T-cell (primary cell): Measurements from ENCODE around the gene SLC25A11. TPM values are rescaled to one million over a fixed set of nuclear protein-coding genes. Genes with fewer than 3 reads are reported as not detected.

Source experiments
- ATAC-seq, 4 experiments: fragments of 200-7000 bp in 3 of 4; fragments of 150-1000 bp in 1 of 4; cut with Tn5 transposase; replicated peaks in 1 of 4; 1 replicate in 3 of 4; 2 replicates in 1 of 4; pipeline ENCODE4 v1.10.0; 2021; ENCODE audit warnings: moderate library complexity in 3 of 4, mild to moderate bottlenecking in 2 of 4, moderate number of reproducible peaks in 1 of 4
- CTCF ChIA-PET, 2 donors: fragments of 300-600 bp; sonication (Branson Sonifier 250); formaldehyde crosslinking; loops; one replicate each; lab custom pipeline; 2022; ENCODE audit warnings: antibody characterized with exemption in 2 of 2; lab: Charles Lee
- POLR2A ChIA-PET, 2 donors: fragments of 300-600 bp; sonication (Branson Sonifier 250); formaldehyde crosslinking; loops; one replicate each; lab custom pipeline; 2022; ENCODE audit warnings: antibody characterized with exemption in 2 of 2; lab: Charles Lee
- DNase-seq, 35 experiments: peaks; one replicate each; pipeline versions ENCODE4 v3.0.0 to v3.0.0-alpha.2; 2013 to 2023
- H3K27ac ChIP-seq: one replicate; pipeline ENCODE4 v1.5.1; 2013; ENCODE audit warnings: low read length
- H3K27me3 ChIP-seq, 2 experiments: replicated peaks in 1 of 2; 1 replicate in 1 of 2; 2 replicates in 1 of 2; pipeline versions ENCODE4 v1.6.1 to v1.7.0; 2013; ENCODE audit warnings: low read length in 1 of 2, mixed read lengths in 1 of 2; ENCODE audit not compliant: control insufficient read depth in 2 of 2, insufficient read depth in 2 of 2; ENCODE audit errors: extremely low read depth in 1 of 2
- H3K36me3 ChIP-seq, 2 donors: 1 replicate in 1 of 2; 2 replicates in 1 of 2; pipeline versions ENCODE4 v1.6.1 to v1.7.0; 2013; ENCODE audit warnings: low read length in 1 of 2; ENCODE audit not compliant: control insufficient read depth in 2 of 2, insufficient read depth in 1 of 2; ENCODE audit errors: extremely low read depth in 1 of 2
- H3K4me1 ChIP-seq, 2 experiments: 1 replicate in 1 of 2; 2 replicates in 1 of 2; pipeline versions ENCODE4 v1.6.1 to v1.7.0; 2013; ENCODE audit warnings: low read length in 2 of 2, mixed read lengths in 1 of 2; ENCODE audit not compliant: insufficient read depth in 2 of 2, control insufficient read depth in 1 of 2; ENCODE audit errors: extremely low read depth in 1 of 2
- H3K4me3 ChIP-seq, 2 donors: 1 replicate in 1 of 2; 2 replicates in 1 of 2; pipeline versions ENCODE4 v1.5.1 to v1.7.0; 2013; ENCODE audit warnings: mild to moderate bottlenecking in 2 of 2, low read length in 1 of 2, moderate library complexity in 1 of 2; ENCODE audit not compliant: control insufficient read depth in 1 of 2; ENCODE audit errors: extremely low read depth in 1 of 2
- H3K9me3 ChIP-seq: 2 replicates; pipeline ENCODE4 v1.7.0; 2013
- H3K27ac Mint-ChIP-seq, 2 donors: one replicate each; pipeline ENCODE4 v1.8.0; 2020 to 2021; ENCODE audit warnings: mild to moderate bottlenecking in 2 of 2, mixed read lengths in 2 of 2
- H3K27me3 Mint-ChIP-seq, 2 donors: one replicate each; pipeline ENCODE4 v1.8.0; 2021 to 2022; ENCODE audit warnings: mixed read lengths in 2 of 2
- H3K36me3 Mint-ChIP-seq: one replicate; pipeline ENCODE4 v1.8.0; 2021; ENCODE audit warnings: mixed read lengths
- H3K4me1 Mint-ChIP-seq, 3 donors: one replicate each; pipeline ENCODE4 v1.8.0; 2020 to 2022; ENCODE audit warnings: mixed read lengths in 3 of 3, mild to moderate bottlenecking in 1 of 3
- H3K4me3 Mint-ChIP-seq, 3 donors: one replicate each; pipeline ENCODE4 v1.8.0; 2020 to 2022; ENCODE audit warnings: mild to moderate bottlenecking in 3 of 3, mixed read lengths in 3 of 3, moderate library complexity in 3 of 3
- H3K9me3 Mint-ChIP-seq, 3 donors: one replicate each; pipeline ENCODE4 v1.8.0; 2020 to 2022; ENCODE audit warnings: mixed read lengths in 3 of 3
- WGBS: methylation state at CpG from one replicate; pipeline ENCODE4 v1.1.5; 2013; ENCODE audit warnings: missing lambda C conversion rate; ENCODE audit not compliant: insufficient coverage; 5-methylcytosine and 5-hydroxymethylcytosine counted together
- total RNA-seq, 35 experiments: library from RNA in 6 of 35; stranded (reverse) in 6 of 35; fragments of 120-200 nt in 1 of 35; gene quantifications; one replicate each; pipeline versions ENCODE4 v1.2.1 to v1.2.4 and lab custom pipeline; 2013 to 2026

The SLC25A11 gene
- total RNA-seq, 5 donors from 2014 or later (not counting 1 experiment from before 2014, with no cell fraction given) = 30.9 to 51.6 (median 47.0) TPM

DNA sequence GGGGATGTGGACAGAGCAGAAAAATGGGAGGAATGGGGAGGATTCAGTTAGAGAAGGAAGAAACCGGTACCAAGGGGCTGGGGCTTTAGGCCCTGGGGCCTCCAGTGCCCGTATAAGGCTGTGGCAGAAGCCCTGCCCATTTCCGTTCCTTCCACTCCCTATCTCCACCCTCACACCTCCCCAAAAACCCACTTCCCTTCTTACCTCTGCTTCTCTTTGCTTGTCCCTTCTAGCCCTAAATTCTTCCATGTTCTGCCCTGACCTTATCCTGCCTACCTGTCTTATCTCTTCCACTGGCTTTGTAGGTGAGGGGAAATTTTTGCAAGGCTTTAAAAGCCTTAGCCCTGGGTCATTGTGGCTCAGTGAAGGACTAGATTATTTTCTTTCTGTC is 4.3 kb upstream of the SLC25A11 start:
- ChIA-PET CTCF (no interaction called here), POLR2A (no interaction called here)
- peaks cover 8 to 51% of the 10 kb centered on the region in 2 donors for H3K36me3 ChIP-seq
- ATAC-seq (peak in 3 of 4 experiments; percentile 13 to 18 (median 17)), DNase-seq (peak in 31 of 35 experiments; percentile 17 to 77 (median 39))
- H3K27me3 Mint-ChIP-seq = no peaks in the 10 kb centered on the region
- H3K9me3 Mint-ChIP-seq = no peaks in the 10 kb centered on the region
- no peaks in the 10 kb centered on the region for H3K9me3 ChIP-seq
- H3K36me3 Mint-ChIP-seq = peaks cover 50% of the 10 kb centered on the region
- H3K4me1 ChIP-seq = peaks cover 39 to 66% of the 10 kb centered on the region in 2 experiments
- peaks cover 64 to 73% (median 69%) of the 10 kb centered on the region in 3 donors for H3K4me1 Mint-ChIP-seq
- H3K4me3 ChIP-seq = peak overlapping the region; percentile 60 to 100
- H3K27me3 ChIP-seq = no peaks in the 10 kb centered on the region
- H3K27ac Mint-ChIP-seq = peak overlapping the region; percentile 96 to 97
- peak overlapping the region; percentile 97 to 100 (median 98) for H3K4me3 Mint-ChIP-seq
- 0% methylated on average over 1 of the region's 3 CpGs for WGBS
- peak overlapping the region; percentile 97 for H3K27ac ChIP-seq

GRCh38 chr17:4942760-4943508 is 3.1 kb upstream of the SLC25A11 start:
- ChIA-PET CTCF (no interaction called here), POLR2A (no interaction called here)
- 100% methylated on average over 1 of the region's 13 CpGs for WGBS
- H3K27ac Mint-ChIP-seq = peak overlapping the region; percentile 96 to 97
- Histone ChIP-seq H3K4me1 (peaks cover 39 to 76% of the 10 kb centered on the region in 2 experiments), H3K27me3 (no peaks in the 10 kb centered on the region), H3K9me3 (no peaks in the 10 kb centered on the region), H3K4me3 (peak overlapping the region; percentile 60 to 100), H3K36me3 (peaks cover 8 to 58% of the 10 kb centered on the region in 2 donors), H3K27ac (peak overlapping the region; percentile 97)
- peaks cover 74 to 79% (median 79%) of the 10 kb centered on the region in 3 donors for H3K4me1 Mint-ChIP-seq
- DNase-seq (no peak), ATAC-seq (no peak)
- no peaks in the 10 kb centered on the region for H3K27me3 Mint-ChIP-seq
- H3K4me3 Mint-ChIP-seq = peak overlapping the region; percentile 91 to 100 (median 94)
- H3K36me3 Mint-ChIP-seq = peaks cover 50% of the 10 kb centered on the region
- H3K9me3 Mint-ChIP-seq = no peaks in the 10 kb centered on the region

- no peak for DNase-seq
Observed at GRCh38 chr17:4941319-4941610, 1.4 kb upstream of the SLC25A11 start.

GRCh38 chr17:4940555-4941318 is 891 bp upstream of the SLC25A11 start:
- 0% methylated on average over 12 of the region's 29 CpGs for WGBS
- no peaks in the 10 kb centered on the region for H3K27me3 Mint-ChIP-seq
- no peaks in the 10 kb centered on the region for H3K9me3 ChIP-seq
- peak overlapping the region; percentile 85 to 99 for H3K4me3 ChIP-seq
- peak overlapping the region; percentile 96 to 97 for H3K27ac Mint-ChIP-seq
- peak in 1 of 4 experiments; percentile 9 for ATAC-seq
- DNase-seq = peak in 15 of 35 experiments; percentile 10 to 61 (median 28)
- peaks cover 36 to 68% of the 10 kb centered on the region in 2 experiments for H3K4me1 ChIP-seq
- H3K27ac ChIP-seq = peak overlapping the region; percentile 75
- H3K27me3 ChIP-seq = no peaks in the 10 kb centered on the region
- peak overlapping the region; percentile 91 to 100 (median 94) for H3K4me3 Mint-ChIP-seq
- no peaks in the 10 kb centered on the region for H3K9me3 Mint-ChIP-seq
- peaks cover 48% of the 10 kb centered on the region for H3K36me3 Mint-ChIP-seq
- H3K36me3 ChIP-seq = peaks cover 11 to 53% of the 10 kb centered on the region in 2 donors
- ChIA-PET CTCF (interaction anchor here in 1 of 2 donors (0.8 to 2.0 kb wide), 6 partner anchors 27 to 231 kb away, joined by 3 to 19 read pairs (median 4); partner anchors contain the start of genes ARRB2, C17orf107, CAMTA2 and SPAG7), POLR2A (interaction anchor here in 1 of 2 donors (0.6 to 1.5 kb wide), 3 partner anchors 7 to 38 kb away, joined by 5 to 8 read pairs (median 5); partner anchors contain the start of genes CHRNE, PFN1 and SPAG7)
- H3K4me1 Mint-ChIP-seq = peaks cover 71 to 79% (median 72%) of the 10 kb centered on the region in 3 donors

More at GRCh38 chr17:4941319-4941610, 1.4 kb upstream of the SLC25A11 start:
- no peaks in the 10 kb centered on the region for H3K27me3 Mint-ChIP-seq
- WGBS = 0% methylated on average over 3 of the region's 4 CpGs
- Histone ChIP-seq H3K27me3 (no peaks in the 10 kb centered on the region), H3K36me3 (peaks cover 11 to 59% of the 10 kb centered on the region in 2 donors), H3K4me1 (peaks cover 37 to 74% of the 10 kb centered on the region in 2 experiments), H3K27ac (peak overlapping the region; percentile 75), H3K9me3 (no peaks in the 10 kb centered on the region), H3K4me3 (peak overlapping the region; percentile 85 to 99)
- H3K9me3 Mint-ChIP-seq = no peaks in the 10 kb centered on the region
- no peak for ATAC-seq
- peaks cover 72 to 79% (median 77%) of the 10 kb centered on the region in 3 donors for H3K4me1 Mint-ChIP-seq
- H3K36me3 Mint-ChIP-seq = peaks cover 47% of the 10 kb centered on the region
- peak overlapping the region; percentile 96 to 97 for H3K27ac Mint-ChIP-seq
- ChIA-PET POLR2A (no interaction called here), CTCF (no interaction called here)
- H3K4me3 Mint-ChIP-seq = peak overlapping the region; percentile 91 to 100 (median 94)

DNA sequence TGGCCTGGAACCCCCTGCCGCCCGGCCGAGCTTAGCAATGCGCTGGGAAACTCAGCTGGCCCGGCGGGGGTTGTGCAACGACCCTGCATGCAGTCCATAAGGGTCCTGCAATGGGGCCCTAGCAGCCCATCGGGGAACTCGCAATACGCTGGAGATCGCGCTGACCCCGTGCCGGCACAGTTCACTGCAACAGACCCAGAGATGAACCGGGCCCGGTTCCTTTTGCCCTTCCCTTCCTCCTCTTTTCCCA is 375 bp downstream of the SLC25A11 start:
- Histone ChIP-seq H3K4me3 (peak overlapping the region; percentile 84 to 85), H3K27ac (peak overlapping the region; percentile 77), H3K4me1 (peaks cover 26 to 59% of the 10 kb centered on the region in 2 experiments), H3K27me3 (no peaks in the 10 kb centered on the region), H3K36me3 (peaks cover 11 to 41% of the 10 kb centered on the region in 2 donors), H3K9me3 (no peaks in the 10 kb centered on the region)
- ChIA-PET POLR2A (interaction anchor here (0.6 to 1.5 kb wide), 3 partner anchors 28 to 217 kb away, joined by 3 to 8 read pairs (median 5); partner anchors contain the start of genes CHRNE (in 1 of the 2) and SPAG7 (in 1 of the 2)), CTCF (interaction anchor here (0.5 to 2.0 kb wide), 8 partner anchors 10 to 229 kb away, joined by 3 to 19 read pairs (median 4); partner anchors contain the start of genes ARRB2 (in 1 of the 2), C17orf107 (in 1 of the 2), CAMTA2 (in 1 of the 2) and SPAG7 (in 1 of the 2))
- Mint-ChIP-seq H3K27me3 (no peaks in the 10 kb centered on the region), H3K27ac (peak overlapping the region; percentile 86 to 96), H3K4me1 (peaks cover 61 to 71% (median 62%) of the 10 kb centered on the region in 3 donors), H3K36me3 (peaks cover 38% of the 10 kb centered on the region), H3K9me3 (no peaks in the 10 kb centered on the region), H3K4me3 (peak overlapping the region; percentile 91 to 100 (median 94))
- DNase-seq (peak in 2 of 35 experiments; percentile 16), ATAC-seq (peak in 3 of 4 experiments; percentile 2 to 5 (median 3))
- WGBS = 0% methylated on average over 16 of the region's 16 CpGs
